ENCODE measurements around the gene IRF2.
A peak's percentile ranks its signal among the peaks of the same experiment; 100 is the strongest.

The IRF2 gene

DNA sequence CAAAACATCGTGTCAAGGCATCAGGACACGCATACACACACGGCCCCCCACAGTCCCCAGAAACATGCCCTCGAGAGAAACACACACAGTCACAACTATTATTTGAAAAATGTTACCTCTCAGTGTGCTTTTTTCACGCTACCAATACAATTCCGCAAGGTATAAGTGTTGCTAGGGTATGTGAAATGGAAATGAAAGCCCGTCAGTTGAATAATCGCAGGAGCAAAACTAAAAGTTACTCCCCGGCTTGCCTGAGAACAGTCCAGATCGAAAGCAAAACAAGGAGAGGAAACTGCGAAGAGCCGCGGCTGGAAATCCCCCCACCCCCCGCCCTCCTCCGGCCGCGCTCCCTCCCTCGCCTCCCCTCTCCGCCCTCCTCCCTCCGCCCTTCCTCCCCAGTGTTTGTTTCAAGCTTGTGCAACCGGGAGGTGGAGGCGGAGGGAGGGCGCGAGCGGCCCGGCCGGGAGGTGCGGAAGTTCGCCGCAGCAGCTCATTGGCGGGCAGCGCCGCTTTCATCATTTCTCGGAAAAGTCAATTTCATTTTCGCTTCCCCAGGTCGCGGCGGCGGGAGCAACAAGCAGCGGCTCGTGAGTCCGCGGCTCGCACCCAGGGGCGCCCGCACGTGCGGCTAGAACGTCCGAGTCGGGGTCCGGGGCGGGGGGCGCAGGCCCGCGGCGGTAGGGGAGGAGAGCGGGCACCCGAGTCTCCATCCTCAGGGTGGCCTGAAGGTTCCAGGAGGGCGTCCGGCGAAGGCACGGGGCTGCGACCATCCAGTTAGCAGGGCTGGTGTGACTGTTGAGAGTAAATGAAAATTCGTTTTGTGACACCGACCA lies at the start of gene IRF2:
IRF2 (minus strand) TSS at position 288 of the 833 bp plus-strand sequence. CDS start 45,486 bp downstream, outside the sequence.
- peak; percentile 94 for DNase-seq

- no peak for DNase-seq
Observed at GRCh38 chr4:184515606-184516005, 41.3 kb upstream of the IRF2 start.

- DNase-seq: no peak
Observed at GRCh38 chr4:184514121-184514988, 40.0 kb upstream of the IRF2 start.

GRCh38 chr4:184513802-184514120 lies 39.4 kb upstream of the IRF2 start:
- no peak for DNase-seq

GRCh38 chr4:184511156-184511555 lies 36.8 kb upstream of the IRF2 start:
- DNase-seq: no peak

GRCh38 chr4:184510401-184510800 lies 36.1 kb upstream of the IRF2 start:
- DNase-seq: no peak

GRCh38 chr4:184506527-184507121 lies 32.3 kb upstream of the IRF2 start:
- peak; percentile 90 for DNase-seq

DNA sequence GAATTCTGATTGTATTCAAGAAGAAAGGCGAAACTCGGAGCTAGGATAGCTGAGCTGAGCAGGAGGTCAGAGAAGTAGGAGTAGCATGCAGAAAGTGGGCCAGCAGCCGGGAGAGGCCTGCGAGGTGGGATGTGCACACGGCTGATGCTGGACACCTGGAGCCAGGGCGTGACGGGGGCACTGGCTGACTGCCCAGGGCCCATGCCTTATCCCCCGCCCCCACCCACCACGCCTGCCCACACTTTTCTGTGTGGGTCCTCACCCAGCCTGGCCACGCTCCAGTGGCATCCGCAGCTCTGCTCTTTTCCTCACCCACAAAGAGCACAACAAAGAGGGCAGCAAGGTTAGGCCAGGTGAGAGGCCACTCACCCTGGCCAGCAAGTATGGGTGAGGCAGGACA lies 30.0 kb upstream of the IRF2 start:
- DNase-seq: peak; percentile 8

DNA sequence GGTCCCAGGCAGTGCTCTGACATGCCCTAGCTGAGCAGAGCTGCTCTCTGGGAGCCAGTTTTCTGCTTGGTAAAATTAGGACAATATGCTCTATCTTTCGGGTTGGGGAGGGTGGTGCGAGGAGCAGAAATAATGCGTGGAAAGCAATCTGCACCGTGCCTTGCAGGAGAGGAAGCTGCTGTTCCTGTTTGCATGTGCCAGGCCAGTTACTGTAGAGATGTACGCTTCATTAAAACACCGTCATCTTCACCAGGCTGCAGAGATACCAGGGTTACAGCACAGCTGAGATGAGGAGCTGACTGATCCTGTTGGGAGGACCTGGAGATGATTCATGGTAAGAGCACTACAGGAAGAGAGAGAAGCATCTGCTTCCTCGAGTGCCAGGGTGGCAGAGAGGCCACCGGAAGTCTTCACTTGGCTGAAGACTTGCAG lies 29.5 kb upstream of the IRF2 start:
- peak; percentile 59 for DNase-seq

DNA sequence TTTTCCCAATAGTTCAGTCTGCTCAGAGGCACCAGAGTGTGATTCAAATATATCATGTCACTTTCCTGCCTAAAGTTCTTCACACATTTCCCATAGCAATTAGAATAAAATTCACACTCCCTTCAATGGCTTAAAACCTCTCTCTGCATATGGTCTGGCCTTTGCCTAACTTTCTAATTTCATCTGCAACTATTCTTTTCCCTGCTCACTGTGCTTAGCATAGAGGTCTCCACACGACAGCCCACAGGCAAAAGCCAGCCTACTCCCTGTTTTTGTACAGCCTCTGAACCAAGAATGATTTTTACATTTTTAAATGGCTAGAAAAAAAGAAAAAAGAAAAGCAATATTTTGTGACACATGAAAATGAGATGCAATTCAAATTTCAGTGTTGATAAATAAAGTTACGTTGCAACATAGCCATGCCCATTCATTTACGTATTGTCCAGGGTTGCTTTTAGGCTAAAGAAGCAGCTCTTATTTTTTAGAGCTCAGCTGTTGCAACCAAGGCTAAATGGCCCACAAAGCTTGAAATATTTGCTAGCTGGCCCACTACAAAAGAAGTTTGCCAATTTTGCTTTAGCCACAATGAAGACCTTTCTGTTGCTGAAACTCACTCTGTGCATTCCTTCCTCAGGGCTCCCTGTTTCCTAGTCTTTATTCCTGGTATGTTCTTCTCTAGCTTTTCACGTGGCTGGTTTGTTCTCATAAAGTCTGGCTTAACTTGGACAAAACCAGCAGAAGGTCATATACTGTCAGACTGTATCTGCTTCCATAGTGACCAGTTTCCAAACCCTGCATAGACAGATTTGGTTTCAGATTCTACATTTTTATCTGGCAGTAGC lies 26.6 kb upstream of the IRF2 start:
- no peak for DNase-seq

DNA sequence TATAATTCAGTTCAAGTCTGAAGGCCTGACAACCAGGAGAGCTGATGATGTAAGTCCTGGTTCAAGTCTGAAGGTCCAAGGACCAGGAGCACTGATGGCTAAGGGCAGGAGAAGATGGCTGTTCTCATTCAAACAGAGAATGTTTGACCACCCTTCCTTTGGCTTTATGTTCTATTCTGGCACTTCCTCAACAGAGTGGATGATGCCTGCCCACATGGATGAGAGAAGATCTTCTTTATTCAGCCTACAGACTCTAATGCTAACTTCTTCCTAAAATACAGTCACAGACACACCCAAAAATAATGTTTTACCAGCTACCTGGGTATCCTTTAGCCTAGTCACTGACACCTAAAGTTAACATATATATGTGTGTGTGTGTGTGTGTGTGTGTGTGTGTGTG lies 25.6 kb upstream of the IRF2 start:
- DNase-seq: no peak

DNA sequence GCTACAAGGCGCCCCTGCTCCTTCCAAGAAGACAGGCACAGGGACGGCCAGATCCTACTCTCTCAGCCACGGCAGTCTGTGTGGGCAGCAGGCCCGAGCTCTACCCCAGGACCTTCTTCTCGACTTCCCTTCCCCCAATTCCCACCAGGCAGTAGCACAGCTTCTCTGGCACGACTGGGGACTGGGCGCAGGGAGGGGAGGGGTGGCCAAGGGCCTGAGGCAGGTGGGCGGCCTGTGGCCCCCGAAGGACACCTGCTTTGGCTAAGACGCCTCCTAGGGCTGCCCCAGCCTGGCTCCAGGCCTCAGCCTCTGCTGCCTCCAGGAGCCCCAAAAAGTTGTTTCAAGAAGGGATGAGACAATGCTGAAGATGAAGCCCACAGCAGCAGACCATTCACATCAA lies 24.2 kb upstream of the IRF2 start:
- no peak for DNase-seq

DNA sequence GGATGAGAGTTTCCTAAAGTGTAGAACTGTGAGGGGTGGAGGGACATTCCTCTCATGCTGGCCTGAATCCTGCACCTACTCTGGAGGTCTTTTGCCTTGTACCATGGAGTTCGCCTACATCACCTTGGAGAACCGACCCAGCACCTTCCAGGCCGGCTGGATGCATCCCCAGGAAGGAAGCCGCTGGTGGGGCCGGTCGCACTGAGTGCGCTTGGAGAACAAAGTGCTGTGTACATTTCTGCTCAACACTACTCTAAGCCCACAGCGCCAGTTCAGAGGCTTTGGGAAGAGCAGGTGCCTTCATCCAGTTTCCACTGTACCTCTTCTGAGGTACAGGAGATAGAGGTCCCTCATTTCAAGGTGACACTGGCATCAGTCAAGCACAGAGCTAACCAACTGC lies 15.4 kb upstream of the IRF2 start:
- DNase-seq: no peak

- no peak for DNase-seq
Observed at GRCh38 chr4:184487503-184487902, 13.2 kb upstream of the IRF2 start.

DNA sequence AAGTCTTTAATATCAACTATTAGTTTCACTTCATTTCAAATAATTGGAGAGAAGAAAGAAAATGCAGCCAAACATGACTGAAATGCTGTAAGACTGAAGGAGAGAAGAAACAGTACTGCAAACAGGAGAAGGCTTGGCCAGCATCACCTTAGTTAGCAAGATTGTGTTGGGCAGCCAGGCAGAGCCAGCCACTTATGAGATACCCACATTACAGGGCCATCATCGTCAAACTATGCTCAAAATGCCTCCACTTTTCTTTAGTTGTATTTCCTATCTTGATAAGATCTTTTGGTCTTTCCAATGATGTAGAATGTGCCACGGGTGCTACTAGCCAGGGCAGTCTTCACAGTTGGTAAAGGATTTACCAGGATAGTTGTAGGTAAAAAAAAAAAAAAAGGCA lies 10.9 kb upstream of the IRF2 start:
- no peak for DNase-seq

DNA sequence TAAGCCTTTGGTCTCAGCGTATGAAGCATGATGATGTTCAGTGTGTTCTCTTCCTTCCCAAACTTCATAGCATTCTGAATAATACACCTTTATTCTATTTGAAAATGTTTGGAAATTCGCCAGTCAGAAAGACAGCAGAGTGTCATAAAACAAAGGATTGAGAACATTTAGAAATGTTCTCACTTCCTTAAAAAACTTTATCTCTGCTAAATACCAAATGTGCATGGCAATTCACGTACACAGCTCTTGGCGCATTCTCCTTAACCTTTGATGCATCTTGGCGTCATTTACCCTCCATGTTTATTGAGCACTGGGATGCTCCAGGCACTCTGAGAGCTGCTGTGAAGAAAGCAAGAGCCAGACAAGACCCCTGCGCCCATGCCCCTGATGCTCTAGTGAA lies 7.2 kb upstream of the IRF2 start:
- peak; percentile 45 for DNase-seq

GRCh38 chr4:184479516-184479950 lies 5.2 kb upstream of the IRF2 start:
- no peak for DNase-seq

DNA sequence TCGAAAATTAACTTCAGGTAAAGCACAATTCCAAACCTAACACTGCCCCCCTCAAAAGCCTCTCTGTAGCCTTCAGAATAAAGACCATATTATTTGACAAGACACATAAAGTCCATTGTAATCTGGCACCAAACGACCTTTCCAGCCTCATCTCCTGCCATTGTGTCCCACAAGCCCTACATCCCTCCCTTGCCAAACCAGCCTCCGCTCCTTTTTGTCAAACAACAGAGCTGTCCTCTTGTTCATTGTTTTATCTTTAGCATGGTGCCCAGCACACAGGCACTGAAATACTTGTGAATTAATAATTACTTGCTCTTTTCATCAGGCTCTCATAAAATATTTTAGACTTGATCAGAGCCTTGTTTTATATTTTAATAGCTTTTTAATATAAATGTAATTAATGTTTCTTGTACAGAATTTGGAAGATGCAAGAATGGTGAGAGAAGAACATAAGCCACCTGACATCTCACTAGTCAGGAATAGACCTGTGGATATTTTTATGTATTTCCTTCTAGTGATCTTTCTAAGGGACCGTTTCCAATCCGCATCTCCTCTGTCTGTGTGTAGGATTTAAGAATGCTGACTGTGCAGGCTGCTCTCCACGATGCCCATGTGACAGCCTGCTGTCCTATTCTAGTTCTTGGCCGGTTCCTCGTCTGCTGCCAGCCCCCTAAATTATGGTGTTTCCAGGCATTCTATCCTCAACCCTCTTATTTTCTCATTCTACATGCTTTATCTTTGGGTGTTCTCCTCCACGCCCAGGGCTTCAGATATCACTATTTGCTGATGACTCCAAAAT lies 3.0 kb upstream of the IRF2 start:
- peak; percentile 55 for DNase-seq

DNA sequence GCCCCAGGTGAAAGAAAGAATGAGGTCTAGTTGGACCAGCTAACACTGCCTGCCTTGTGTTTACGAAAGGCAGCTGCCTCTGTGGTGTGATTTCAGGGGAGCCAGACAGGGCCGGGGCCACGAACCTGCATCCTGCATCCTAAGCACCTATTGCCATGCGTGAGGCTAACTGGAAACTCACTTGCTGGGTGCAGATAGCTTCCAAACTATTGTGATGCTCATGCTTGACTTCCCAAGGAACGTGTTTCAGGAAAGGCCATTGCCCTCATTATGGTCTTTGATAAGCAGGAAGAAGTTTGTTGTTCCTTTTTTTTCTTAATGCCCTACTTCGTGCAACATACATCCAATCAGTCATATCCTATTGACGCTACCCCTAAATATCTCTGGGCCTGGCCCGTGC lies 2.3 kb upstream of the IRF2 start:
- peak; percentile 59 for DNase-seq

- no peak for DNase-seq
Observed at GRCh38 chr4:184475498-184475897, 1.1 kb upstream of the IRF2 start.

DNA sequence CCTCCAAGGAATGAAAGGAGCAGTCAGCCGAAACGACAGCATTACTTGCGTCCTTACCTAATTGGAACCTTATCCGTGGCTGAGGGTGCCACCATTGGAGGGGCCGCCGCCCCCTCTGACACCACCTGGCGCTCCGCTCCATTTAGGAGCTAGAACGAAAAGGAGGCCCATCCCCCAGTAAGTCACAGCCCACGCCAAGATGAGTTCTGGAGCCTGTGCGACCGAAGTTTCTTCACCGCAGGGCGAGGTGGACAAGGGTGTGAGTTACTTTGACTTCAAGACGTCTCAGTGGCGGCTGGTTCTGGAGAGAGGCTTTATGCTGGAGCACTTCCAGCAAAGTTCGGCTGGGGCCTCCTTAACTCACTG lies 729 bp upstream of the IRF2 start:
- peak; percentile 42 for DNase-seq

Data from RPMI8226 (cell line).